ENCODE measurements around the gene HEXD. TPM values are rescaled to one million over a fixed set of nuclear protein-coding genes. Genes with fewer than 3 reads are reported as not detected.

HEXD gene
- total RNA-seq, 1 donor from 2014 or later: 49.7 TPM

GRCh38 chr17:82392941-82393340, 25.2 kb upstream of the HEXD start:
- H3K36me3 Mint-ChIP-seq: peaks cover 7% of the 10 kb centered on the region
- no peak overlapping the region for H3K4me3 Mint-ChIP-seq
- H3K9me3 Mint-ChIP-seq: no peaks in the 10 kb centered on the region
- DNase-seq (ENCODE audit: extremely low spot score, unreplicated experiment): no peak
- TF ChIP-seq CTCF (conservative IDR thresholded peaks at IDR 0.05): no peak
- no peak overlapping the region for H3K27ac Mint-ChIP-seq
- no peaks in the 10 kb centered on the region for H3K27me3 Mint-ChIP-seq
- peaks cover 6% of the 10 kb centered on the region for H3K4me1 Mint-ChIP-seq (ENCODE audit: unreplicated experiment)

- Mint-ChIP-seq H3K4me3 (no peak overlapping the region), H3K9me3 (no peaks in the 10 kb centered on the region), H3K27me3 (no peaks in the 10 kb centered on the region), H3K4me1 (ENCODE audit: unreplicated experiment) (peaks cover 6% of the 10 kb centered on the region), H3K36me3 (peaks cover 7% of the 10 kb centered on the region), H3K27ac (no peak overlapping the region)
- no peak for DNase-seq (ENCODE audit: extremely low spot score, unreplicated experiment)
- TF ChIP-seq CTCF (conservative IDR thresholded peaks at IDR 0.05): no peak
Observed at GRCh38 chr17:82394278-82394677, 23.9 kb upstream of the HEXD start.

GRCh38 chr17:82396601-82397435, 21.3 kb upstream of the HEXD start:
- H3K27ac Mint-ChIP-seq: no peak overlapping the region
- H3K27me3 Mint-ChIP-seq: no peaks in the 10 kb centered on the region
- peaks cover 9% of the 10 kb centered on the region for H3K36me3 Mint-ChIP-seq
- TF ChIP-seq CTCF (conservative IDR thresholded peaks at IDR 0.05): no peak
- H3K4me1 Mint-ChIP-seq (ENCODE audit: unreplicated experiment): peaks cover 6% of the 10 kb centered on the region
- no peak overlapping the region for H3K4me3 Mint-ChIP-seq
- no peaks in the 10 kb centered on the region for H3K9me3 Mint-ChIP-seq
- no peak for DNase-seq (ENCODE audit: extremely low spot score, unreplicated experiment)

GRCh38 chr17:82397449-82398335, 20.5 kb upstream of the HEXD start:
- Mint-ChIP-seq H3K27me3 (no peaks in the 10 kb centered on the region), H3K27ac (no peak overlapping the region), H3K9me3 (no peaks in the 10 kb centered on the region), H3K4me3 (no peak overlapping the region), H3K36me3 (peaks cover 9% of the 10 kb centered on the region), H3K4me1 (ENCODE audit: unreplicated experiment) (peaks cover 6% of the 10 kb centered on the region)
- no peak for TF ChIP-seq CTCF (conservative IDR thresholded peaks at IDR 0.05)
- DNase-seq (ENCODE audit: extremely low spot score, unreplicated experiment): no peak

GRCh38 chr17:82399041-82399441, 19.1 kb upstream of the HEXD start:
- no peak for TF ChIP-seq CTCF (conservative IDR thresholded peaks at IDR 0.05)
- Mint-ChIP-seq H3K9me3 (no peaks in the 10 kb centered on the region), H3K4me1 (ENCODE audit: unreplicated experiment) (peaks cover 6% of the 10 kb centered on the region), H3K27ac (no peak overlapping the region), H3K36me3 (peaks cover 10% of the 10 kb centered on the region), H3K4me3 (no peak overlapping the region), H3K27me3 (no peaks in the 10 kb centered on the region)
- DNase-seq (ENCODE audit: extremely low spot score, unreplicated experiment): no peak
